ENCODE measurements around the gene ARHGAP21.
"Not testable (repeated sequence)": the region's sequence is repeated elsewhere in the genome, so short reads cannot be mapped to it uniquely, and the experiment has no call there.

The ARHGAP21 gene

GRCh38 chr10:24683554-24683953, 40.1 kb downstream of the ARHGAP21 start:
- no peak for DNase-seq

- no peak for DNase-seq
These were observed 42.1 kb downstream of the ARHGAP21 start for GRCh38 chr10:24681572-24682088.

- no peak for DNase-seq
These were observed 42.8 kb downstream of the ARHGAP21 start for GRCh38 chr10:24680647-24681524.

GRCh38 chr10:24678757-24679156, 44.9 kb downstream of the ARHGAP21 start:
- no peak for DNase-seq

- peak in 1 of 5 experiments; percentile 52 for DNase-seq
These were observed 48.6 kb downstream of the ARHGAP21 start for GRCh38 chr10:24674892-24675632.

- DNase-seq, result no peak
These were observed 52.6 kb downstream of the ARHGAP21 start for GRCh38 chr10:24670964-24671670.

- no peak for DNase-seq
These were observed 54.3 kb downstream of the ARHGAP21 start for GRCh38 chr10:24669285-24669852.

GRCh38 chr10:24668247-24668646, 55.4 kb downstream of the ARHGAP21 start:
- DNase-seq, result no peak

GRCh38 chr10:24664991-24665390, 58.7 kb downstream of the ARHGAP21 start:
- DNase-seq, result no peak

GRCh38 chr10:24661376-24661775, 62.3 kb downstream of the ARHGAP21 start:
- DNase-seq, result no peak

- not testable (repeated sequence) for DNase-seq
These were observed 65.4 kb downstream of the ARHGAP21 start for GRCh38 chr10:24658319-24658718.

GRCh38 chr10:24656326-24656725, 67.4 kb downstream of the ARHGAP21 start:
- not testable (repeated sequence) for DNase-seq

- DNase-seq, result peak in 1 of 5 experiments; percentile 1
These were observed 71.2 kb downstream of the ARHGAP21 start for GRCh38 chr10:24652381-24652957.

- no peak for DNase-seq
These were observed 71.8 kb downstream of the ARHGAP21 start for GRCh38 chr10:24651923-24652322.

- no peak for DNase-seq
These were observed 72.9 kb downstream of the ARHGAP21 start for GRCh38 chr10:24650669-24651391.

- DNase-seq, result peak in 1 of 5 experiments; percentile 64
These were observed 77.9 kb downstream of the ARHGAP21 start for GRCh38 chr10:24645784-24646183.

- no peak for DNase-seq
These were observed 78.7 kb downstream of the ARHGAP21 start for GRCh38 chr10:24645022-24645421.

- no peak for DNase-seq
These were observed 79.9 kb downstream of the ARHGAP21 start for GRCh38 chr10:24643679-24644209.

- DNase-seq, result peak in 2 of 5 experiments; percentile 27 to 67
These were observed 80.6 kb downstream of the ARHGAP21 start for GRCh38 chr10:24642921-24643678.

- no peak for DNase-seq
These were observed 84.6 kb downstream of the ARHGAP21 start for GRCh38 chr10:24639124-24639523.

Data from T-helper 2 cell (primary cell).